Dedifferentiated amniotic fluid mesenchymal stem cell (primary cell): ENCODE measurements around the gene MAP3K8.
A peak's percentile ranks its signal among the peaks of the same experiment; 100 is the strongest.
"Not testable (repeated sequence)": the region's sequence is repeated elsewhere in the genome, so short reads cannot be mapped to it uniquely, and the experiment has no call there.

Source experiments
- DNase-seq: peaks from one replicate; pipeline ENCODE4 v3.0.0-alpha.2; 2016; ENCODE audit errors: extremely low spot score

Gene MAP3K8

DNA sequence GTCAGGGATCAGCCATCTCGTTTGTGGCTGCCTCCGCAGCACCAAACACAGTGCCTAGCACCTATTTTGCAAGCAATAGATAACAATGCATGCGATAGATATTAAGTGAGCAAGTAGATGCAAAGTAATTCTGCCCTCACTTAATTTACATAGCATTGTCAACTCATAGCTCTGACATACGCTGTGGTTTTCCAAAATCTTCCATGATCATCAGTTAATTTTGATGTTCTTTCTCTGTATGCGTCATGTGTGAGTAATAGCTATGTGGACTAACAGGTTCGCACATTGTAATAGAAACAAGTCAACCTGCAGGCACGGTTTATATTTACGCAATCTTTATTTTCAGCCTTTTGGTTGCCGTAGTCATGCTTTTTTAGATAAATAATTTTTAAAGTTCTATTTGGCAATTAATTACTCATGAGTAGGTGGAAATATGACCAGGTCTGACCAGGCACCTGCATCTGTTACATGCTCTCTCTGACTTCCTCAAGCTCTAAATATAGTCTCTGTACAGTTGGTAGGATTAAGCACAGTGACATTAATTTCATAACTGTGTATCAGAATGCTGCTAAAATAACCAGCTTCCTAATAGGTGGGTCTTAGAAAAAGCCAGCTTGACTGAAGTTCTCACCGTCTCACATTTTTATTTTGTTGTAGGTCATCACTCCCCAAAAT, 13.3 kb downstream of the MAP3K8 start:
- DNase-seq: no peak

DNA sequence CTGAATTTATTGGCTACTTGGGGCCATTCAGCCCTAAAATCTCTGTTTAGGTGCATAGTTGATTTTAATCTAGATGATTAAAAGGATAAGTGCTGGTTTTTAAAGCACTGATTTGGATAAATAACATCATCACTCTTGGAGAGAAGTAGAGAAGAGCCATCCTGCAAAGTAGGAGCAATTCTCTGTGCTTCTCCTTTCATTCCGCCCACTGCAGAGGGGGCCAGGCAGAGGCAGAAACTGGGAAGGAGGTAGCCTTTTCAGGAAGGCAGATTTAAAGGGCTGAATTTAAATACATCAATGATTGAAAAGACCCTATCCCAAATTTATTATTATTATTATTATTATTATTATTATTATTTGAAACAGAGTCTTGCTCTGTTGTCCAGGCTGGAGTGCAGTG, 14.1 kb downstream of the MAP3K8 start:
- DNase-seq: no peak

GRCh38 chr10:30453764-30454527, 20.0 kb downstream of the MAP3K8 start:
- DNase-seq: no peak

DNA sequence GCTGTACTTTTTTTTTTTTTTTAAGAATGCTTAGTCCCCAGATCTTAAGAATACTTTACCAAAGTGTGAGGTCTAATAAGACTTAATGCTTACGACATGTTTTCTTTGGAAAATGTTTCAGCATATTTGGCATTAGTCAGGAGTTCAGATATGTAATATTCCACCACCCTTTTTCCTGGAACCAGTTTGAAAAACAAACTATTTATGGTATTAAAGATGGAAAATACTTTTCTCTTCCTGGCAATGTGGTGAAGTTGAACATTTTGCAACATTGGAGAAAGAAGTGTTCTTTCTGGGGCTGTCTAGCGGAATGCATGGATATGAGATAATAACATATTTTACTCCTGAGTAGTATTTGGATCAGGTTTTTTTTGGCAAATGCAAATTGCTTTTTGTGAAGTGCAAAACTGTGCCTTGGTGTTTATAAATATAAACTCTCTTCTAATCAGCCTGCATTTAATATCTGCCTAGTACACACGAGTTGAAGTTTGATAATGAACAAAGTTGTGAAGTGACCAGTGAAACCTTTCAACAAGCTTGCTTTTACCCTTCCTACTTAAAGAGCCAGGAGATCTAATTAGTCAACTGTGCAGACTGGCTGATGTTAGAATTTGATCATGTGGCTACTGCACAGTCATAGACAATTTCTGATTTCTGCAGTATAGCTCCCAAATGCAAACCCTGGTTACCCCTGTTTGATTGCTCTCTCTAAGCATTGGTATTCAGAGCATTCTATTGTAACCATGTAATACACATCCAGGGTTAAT, 20.9 kb downstream of the MAP3K8 start:
- DNase-seq: peak; percentile 92

GRCh38 chr10:30455816-30456215, 21.8 kb downstream of the MAP3K8 start:
- DNase-seq: no peak

GRCh38 chr10:30456266-30456665, 22.3 kb downstream of the MAP3K8 start:
- no peak for DNase-seq

DNA sequence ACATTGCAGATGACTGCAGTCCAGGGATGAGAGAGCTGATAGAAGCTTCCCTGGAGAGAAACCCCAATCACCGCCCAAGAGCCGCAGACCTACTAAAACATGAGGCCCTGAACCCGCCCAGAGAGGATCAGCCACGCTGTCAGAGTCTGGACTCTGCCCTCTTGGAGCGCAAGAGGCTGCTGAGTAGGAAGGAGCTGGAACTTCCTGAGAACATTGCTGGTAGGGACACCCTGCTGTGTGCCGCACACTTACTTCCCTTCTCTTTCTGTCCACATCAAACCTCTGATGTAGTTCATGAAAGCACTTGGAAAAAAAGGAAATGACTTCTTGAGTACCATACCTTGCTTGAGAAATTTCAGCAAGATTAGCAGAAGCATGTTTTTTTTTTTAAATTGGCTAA, 25.3 kb downstream of the MAP3K8 start:
- DNase-seq: no peak

- DNase-seq: no peak
These were observed 26.1 kb downstream of the MAP3K8 start for GRCh38 chr10:30460121-30460520.

DNA sequence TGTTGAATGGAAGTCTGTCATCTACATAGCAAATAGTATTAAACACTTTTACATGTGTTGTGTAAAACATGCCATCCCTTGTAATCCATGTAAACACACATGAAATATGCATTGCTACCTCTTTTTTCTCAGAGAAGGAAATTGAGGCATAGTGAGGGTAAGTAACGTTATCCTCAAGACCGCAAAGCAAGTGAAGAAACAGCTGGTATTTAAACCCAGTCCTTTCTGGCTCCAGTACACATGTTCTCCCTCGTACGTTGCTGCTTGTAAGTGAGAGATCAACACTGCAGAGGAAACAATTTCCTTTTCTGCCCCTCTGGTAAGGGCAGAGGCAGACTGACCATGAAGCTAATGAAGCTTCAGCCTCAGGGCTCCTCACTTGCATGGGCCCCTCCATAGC, 28.5 kb downstream of the MAP3K8 start:
- DNase-seq: no peak

DNA sequence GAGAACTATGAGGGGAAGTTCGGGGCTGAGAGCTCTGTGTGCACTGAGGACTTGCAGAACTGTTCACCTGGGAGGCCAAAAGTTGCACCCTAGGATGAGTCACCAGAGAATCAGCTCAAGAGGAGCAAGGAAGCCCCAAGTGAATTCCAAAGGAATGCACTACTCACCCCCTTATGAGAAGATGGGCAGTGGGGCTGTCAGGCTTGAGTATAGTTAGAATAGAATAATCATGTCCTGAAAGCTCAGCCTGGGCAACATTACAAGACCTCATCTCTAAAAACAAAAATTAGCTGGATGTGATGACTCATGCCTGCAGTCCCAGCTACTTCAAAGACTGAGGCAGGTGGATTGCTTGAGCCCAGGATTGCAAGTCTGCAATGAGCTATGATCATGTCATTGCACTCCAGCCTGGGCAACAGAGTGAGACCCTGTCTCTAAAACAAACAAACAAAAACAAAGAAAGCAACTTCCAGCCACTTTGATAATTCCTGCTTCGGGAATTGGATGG, 30.0 kb downstream of the MAP3K8 start:
- DNase-seq: no peak

DNA sequence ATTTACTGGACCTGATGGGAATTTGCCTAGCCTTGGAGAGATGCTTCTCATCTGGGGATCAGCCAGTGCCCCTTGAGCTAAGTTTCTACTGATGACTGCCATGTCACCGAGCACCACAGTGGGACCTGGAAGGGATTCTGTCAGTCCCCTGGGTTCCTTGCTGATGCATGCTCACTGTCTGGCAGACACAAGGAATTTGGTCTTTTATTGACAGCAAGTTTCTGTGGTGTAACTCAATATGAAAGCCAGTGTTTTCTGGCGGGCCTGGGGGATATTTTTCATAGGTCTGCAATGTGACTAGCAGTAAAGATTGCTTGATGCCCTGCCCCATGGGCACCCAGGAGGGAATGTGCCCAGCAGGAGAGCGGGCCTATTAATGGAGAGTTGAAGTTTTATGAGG, 30.7 kb downstream of the MAP3K8 start:
- DNase-seq: no peak

GRCh38 chr10:30466445-30466844, 32.5 kb downstream of the MAP3K8 start:
- DNase-seq: no peak

GRCh38 chr10:30467651-30468338, 33.8 kb downstream of the MAP3K8 start:
- no peak for DNase-seq

- no peak for DNase-seq
These were observed 38.6 kb downstream of the MAP3K8 start for GRCh38 chr10:30472414-30473155.

GRCh38 chr10:30475515-30475914, 41.5 kb downstream of the MAP3K8 start:
- not testable (repeated sequence) for DNase-seq

DNA sequence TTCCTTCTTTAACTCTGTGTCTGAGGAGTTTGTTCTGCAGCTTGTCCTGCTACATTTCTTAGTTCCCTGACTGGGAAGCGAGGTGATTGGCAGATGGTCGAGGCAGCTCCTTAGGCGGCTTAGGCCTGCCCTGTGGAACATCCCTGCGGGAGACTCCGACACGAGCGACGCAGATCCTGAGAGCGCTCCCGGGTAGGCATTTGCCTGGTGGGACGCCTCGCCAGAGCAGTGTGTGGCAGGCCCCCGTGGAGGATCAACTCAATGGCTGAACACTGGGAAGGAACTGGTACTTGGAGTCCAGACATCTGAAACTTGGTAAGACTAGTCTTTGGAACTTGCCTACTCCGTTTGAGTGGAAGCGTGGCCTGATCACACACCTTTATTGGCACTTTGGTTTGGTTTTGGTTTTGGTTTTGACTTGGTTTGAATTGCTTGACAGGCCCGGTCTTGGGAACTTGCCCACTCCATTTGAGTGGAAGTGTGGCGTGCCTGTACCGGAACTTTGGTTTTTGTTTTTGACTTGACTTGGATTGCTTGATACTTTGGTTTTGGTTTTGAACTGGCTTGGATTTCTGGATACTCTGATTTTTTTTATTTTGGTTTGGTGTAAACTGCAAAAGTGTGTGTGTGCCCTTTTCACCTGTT, 42.6 kb downstream of the MAP3K8 start:
- DNase-seq: no peak

GRCh38 chr10:30479513-30479912, 45.5 kb downstream of the MAP3K8 start:
- DNase-seq: not testable (repeated sequence)

GRCh38 chr10:30481603-30482002, 47.6 kb downstream of the MAP3K8 start:
- no peak for DNase-seq

- DNase-seq: no peak
These were observed 54.3 kb downstream of the MAP3K8 start for GRCh38 chr10:30488316-30488715.

DNA sequence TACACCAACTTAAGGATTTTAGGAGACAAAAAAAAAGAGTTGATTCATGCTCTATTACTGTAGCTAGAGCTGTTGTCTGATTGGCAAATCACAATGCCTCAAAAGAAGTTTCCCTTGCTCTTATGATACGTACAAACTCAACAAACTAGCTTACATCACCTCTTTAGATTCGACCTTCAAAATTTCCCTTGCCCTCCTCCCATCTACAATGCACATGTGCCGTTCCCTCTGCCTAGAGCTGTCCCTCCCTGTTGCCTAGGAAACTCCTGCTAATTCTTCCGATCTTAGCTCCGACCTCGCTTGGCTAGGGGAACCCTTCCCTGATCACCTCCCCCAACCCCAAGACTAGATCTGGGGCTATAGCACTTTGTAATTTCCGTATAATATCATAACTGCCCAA, 55.4 kb downstream of the MAP3K8 start:
- DNase-seq: no peak
